Renal cortical epithelial cell (primary cell): ENCODE measurements around the gene KIF26B. TPM values are rescaled to one million over a fixed set of nuclear protein-coding genes. Genes with fewer than 3 reads are reported as not detected.

Source experiments
- DNase-seq: peaks from one replicate; pipeline ENCODE4 v3.0.0-alpha.2; 2011; ENCODE audit warnings: low read depth
- total RNA-seq: library from RNA; depleted of rRNA; stranded (reverse); fragments of >200 nt; gene quantifications from 2 replicates; pipeline ENCODE4 v1.2.3, GENCODE V29; 2014

The KIF26B gene
- total RNA-seq, 1 donor from 2014 or later, result 19.4 TPM

- no peak for DNase-seq
Measured at GRCh38 chr1:245464290-245464689, 309.5 kb downstream of the KIF26B start.

GRCh38 chr1:245465666-245466065 is 310.9 kb downstream of the KIF26B start:
- DNase-seq, result no peak

- DNase-seq, result no peak
Measured at GRCh38 chr1:245466261-245466660, 311.5 kb downstream of the KIF26B start.

GRCh38 chr1:245467804-245468203 is 313.0 kb downstream of the KIF26B start:
- no peak for DNase-seq

GRCh38 chr1:245469006-245469405 is 314.2 kb downstream of the KIF26B start:
- no peak for DNase-seq

GRCh38 chr1:245469734-245470133 is 314.9 kb downstream of the KIF26B start:
- DNase-seq, result no peak

GRCh38 chr1:245475126-245475525 is 320.3 kb downstream of the KIF26B start:
- DNase-seq, result peak; percentile 30

GRCh38 chr1:245475961-245476516 is 321.3 kb downstream of the KIF26B start:
- DNase-seq, result no peak

- no peak for DNase-seq
Measured at GRCh38 chr1:245477941-245478340, 323.2 kb downstream of the KIF26B start.

- DNase-seq, result no peak
Measured at GRCh38 chr1:245480393-245481120, 325.8 kb downstream of the KIF26B start.

- no peak for DNase-seq
Measured at GRCh38 chr1:245481261-245481660, 326.5 kb downstream of the KIF26B start.

GRCh38 chr1:245483247-245483646 is 328.5 kb downstream of the KIF26B start:
- no peak for DNase-seq

- DNase-seq, result no peak
Measured at GRCh38 chr1:245484176-245484575, 329.4 kb downstream of the KIF26B start.

- no peak for DNase-seq
Measured at GRCh38 chr1:245485996-245486395, 331.2 kb downstream of the KIF26B start.

- DNase-seq, result no peak
Measured at GRCh38 chr1:245486775-245487470, 332.1 kb downstream of the KIF26B start.

- no peak for DNase-seq
Measured at GRCh38 chr1:245488346-245489129, 333.8 kb downstream of the KIF26B start.

GRCh38 chr1:245489838-245490237 is 335.1 kb downstream of the KIF26B start:
- DNase-seq, result no peak

GRCh38 chr1:245493029-245493428 is 338.2 kb downstream of the KIF26B start:
- DNase-seq, result no peak

GRCh38 chr1:245495681-245496080 is 340.9 kb downstream of the KIF26B start:
- DNase-seq, result no peak

- peak; percentile 92 for DNase-seq
Measured at GRCh38 chr1:245500546-245500945, 345.8 kb downstream of the KIF26B start.

- DNase-seq, result no peak
Measured at GRCh38 chr1:245501633-245502032, 346.8 kb downstream of the KIF26B start.

GRCh38 chr1:245503548-245503947 is 348.8 kb downstream of the KIF26B start:
- no peak for DNase-seq
